Dermis blood vessel endothelial cell (primary cell): ENCODE results near the gene RFTN2. TPM values are rescaled to one million over a fixed set of nuclear protein-coding genes. Genes with fewer than 3 reads are reported as not detected.
"Not testable (repeated sequence)": the region's sequence is repeated elsewhere in the genome, so short reads cannot be mapped to it uniquely, and the experiment has no call there.

ENCODE experiments used
- DNase-seq: peaks from one replicate; pipeline ENCODE4 v3.0.0; 2010
- total RNA-seq: library from RNA; depleted of rRNA; stranded (reverse); fragments of >200 nt; gene quantifications from 2 replicates; pipeline ENCODE4 v1.2.3, GENCODE V29; 2014

RFTN2 gene
- total RNA-seq, 1 donor from 2014 or later: 22.0 TPM

GRCh38 chr2:197600306-197600705 is 75.1 kb downstream of the RFTN2 start:
- DNase-seq: no peak

GRCh38 chr2:197599285-197599965 is 76.0 kb downstream of the RFTN2 start:
- peak; percentile 58 for DNase-seq

- no peak for DNase-seq
These were observed 76.9 kb downstream of the RFTN2 start for GRCh38 chr2:197598450-197598849.

GRCh38 chr2:197597166-197597565 is 78.2 kb downstream of the RFTN2 start:
- DNase-seq: no peak

GRCh38 chr2:197596766-197597165 is 78.6 kb downstream of the RFTN2 start:
- no peak for DNase-seq

GRCh38 chr2:197591339-197592072 is 83.9 kb downstream of the RFTN2 start:
- no peak for DNase-seq

- not testable (repeated sequence) for DNase-seq
These were observed 88.1 kb downstream of the RFTN2 start for GRCh38 chr2:197587255-197587654.

GRCh38 chr2:197580166-197580565 is 95.2 kb downstream of the RFTN2 start:
- not testable (repeated sequence) for DNase-seq

GRCh38 chr2:197578294-197578693 is 97.1 kb downstream of the RFTN2 start:
- not testable (repeated sequence) for DNase-seq

GRCh38 chr2:197577446-197577845 is 97.9 kb downstream of the RFTN2 start:
- no peak for DNase-seq

GRCh38 chr2:197576631-197577030 is 98.8 kb downstream of the RFTN2 start:
- no peak for DNase-seq

GRCh38 chr2:197575987-197576386 is 99.4 kb downstream of the RFTN2 start:
- no peak for DNase-seq

GRCh38 chr2:197573608-197574007 is 101.8 kb downstream of the RFTN2 start:
- DNase-seq: no peak

GRCh38 chr2:197571627-197572271 is 103.6 kb downstream of the RFTN2 start:
- DNase-seq: peak; percentile 13

GRCh38 chr2:197560146-197560665 is 115.2 kb downstream of the RFTN2 start:
- DNase-seq: no peak

- DNase-seq: no peak
These were observed 115.7 kb downstream of the RFTN2 start for GRCh38 chr2:197559681-197560080.

GRCh38 chr2:197558393-197558792 is 117.0 kb downstream of the RFTN2 start:
- peak; percentile 17 for DNase-seq

- DNase-seq: peak; percentile 83
These were observed 118.9 kb downstream of the RFTN2 start for GRCh38 chr2:197556456-197556855.

- no peak for DNase-seq
These were observed 119.9 kb downstream of the RFTN2 start for GRCh38 chr2:197555467-197555866.

- DNase-seq: not testable (repeated sequence)
These were observed 124.1 kb downstream of the RFTN2 start for GRCh38 chr2:197551260-197551659.

- no peak for DNase-seq
These were observed 126.8 kb downstream of the RFTN2 start for GRCh38 chr2:197548582-197548981.

- peak; percentile 60 for DNase-seq
These were observed 128.1 kb downstream of the RFTN2 start for GRCh38 chr2:197547163-197547900.

- no peak for DNase-seq
These were observed 132.2 kb downstream of the RFTN2 start for GRCh38 chr2:197543206-197543605.
